ENCODE data around the gene NCKAP5.

NCKAP5 gene

DNA sequence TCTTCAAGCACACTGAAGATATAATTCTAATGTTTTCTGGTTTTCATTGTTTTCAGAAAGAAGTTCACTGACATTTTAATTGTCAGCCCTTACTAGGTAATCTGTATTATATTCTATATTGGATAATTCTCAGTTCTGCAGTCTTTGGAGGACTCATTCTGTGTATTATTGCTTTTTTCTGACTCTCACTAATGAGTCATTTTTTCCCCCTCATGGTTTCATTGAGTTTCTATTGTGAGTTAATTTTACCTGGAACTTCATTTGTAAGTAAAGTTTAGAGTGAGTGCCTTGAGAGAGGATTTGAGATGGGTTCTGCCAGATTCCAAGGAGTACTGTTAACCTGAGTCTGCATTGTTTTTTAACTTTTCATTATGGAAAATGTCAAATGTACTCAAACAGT is 807.9 kb downstream of the NCKAP5 start:
- no peak overlapping the region for H2AFZ ChIP-seq (ENCODE audit: low read depth, low read length)
- ATAC-seq (ENCODE audit: insufficient read depth, low read depth) (no peak), DNase-seq (no peak)
- H3K4me2 ChIP-seq (ENCODE audit: insufficient read depth, low read length) = no peak overlapping the region
- TF ChIP-seq CTCF (IDR thresholded peaks at IDR 0.05; ENCODE audit: borderline replicate concordance, extremely low read depth, low read length, poor library complexity, severe bottlenecking) = no peak
- no peak overlapping the region for H3K27ac ChIP-seq (ENCODE audit: low read length)
- no peaks in the 10 kb centered on the region for H3K79me2 ChIP-seq (ENCODE audit: insufficient read depth, low read length)
- no peaks in the 10 kb centered on the region for H3K27me3 ChIP-seq (ENCODE audit: insufficient read depth, low read length, poor library complexity)
- no peaks in the 10 kb centered on the region for H3K9me3 ChIP-seq (ENCODE audit: insufficient read depth, low read length, severe bottlenecking)
- no peaks in the 10 kb centered on the region for H4K20me1 ChIP-seq (ENCODE audit: insufficient read depth, low read length)
- no peaks in the 10 kb centered on the region for H3K36me3 ChIP-seq (ENCODE audit: insufficient read depth, low read length)
- no peaks in the 10 kb centered on the region for H3K4me1 ChIP-seq (ENCODE audit: insufficient read depth, low read length)
- H3K9ac ChIP-seq (ENCODE audit: low read depth, low read length) = no peak overlapping the region
- no peak overlapping the region for H3K4me3 ChIP-seq (ENCODE audit: low read depth in 1 of 2, low read length in 2 of 2)

GRCh38 chr2:132758995-132759394 is 809.3 kb downstream of the NCKAP5 start:
- Histone ChIP-seq H3K9ac (ENCODE audit: low read depth, low read length) (no peak overlapping the region), H3K4me2 (ENCODE audit: insufficient read depth, low read length) (no peak overlapping the region), H3K9me3 (ENCODE audit: insufficient read depth, low read length, severe bottlenecking) (no peaks in the 10 kb centered on the region), H4K20me1 (ENCODE audit: insufficient read depth, low read length) (no peaks in the 10 kb centered on the region), H3K79me2 (ENCODE audit: insufficient read depth, low read length) (no peaks in the 10 kb centered on the region), H3K27ac (ENCODE audit: low read length) (no peak overlapping the region), H2AFZ (ENCODE audit: low read depth, low read length) (no peak overlapping the region), H3K36me3 (ENCODE audit: insufficient read depth, low read length) (no peaks in the 10 kb centered on the region), H3K4me1 (ENCODE audit: insufficient read depth, low read length) (no peaks in the 10 kb centered on the region), H3K27me3 (ENCODE audit: insufficient read depth, low read length, poor library complexity) (no peaks in the 10 kb centered on the region), H3K4me3 (ENCODE audit: low read depth in 1 of 2, low read length in 2 of 2) (no peak overlapping the region)
- no peak for ATAC-seq (ENCODE audit: insufficient read depth, low read depth)
- no peak for TF ChIP-seq EZH2 (IDR thresholded peaks at IDR 0.05; ENCODE audit: borderline replicate concordance, low read depth, low read length, severe bottlenecking)
- no peak for TF ChIP-seq CTCF (IDR thresholded peaks at IDR 0.05; ENCODE audit: borderline replicate concordance, extremely low read depth, low read length, poor library complexity, severe bottlenecking)
- DNase-seq = no peak

GRCh38 chr2:132757676-132758075 is 810.6 kb downstream of the NCKAP5 start:
- H4K20me1 ChIP-seq (ENCODE audit: insufficient read depth, low read length) = no peaks in the 10 kb centered on the region
- no peaks in the 10 kb centered on the region for H3K4me1 ChIP-seq (ENCODE audit: insufficient read depth, low read length)
- H3K27ac ChIP-seq (ENCODE audit: low read length) = no peak overlapping the region
- no peaks in the 10 kb centered on the region for H3K9me3 ChIP-seq (ENCODE audit: insufficient read depth, low read length, severe bottlenecking)
- H3K36me3 ChIP-seq (ENCODE audit: insufficient read depth, low read length) = no peaks in the 10 kb centered on the region
- H3K4me2 ChIP-seq (ENCODE audit: insufficient read depth, low read length) = no peak overlapping the region
- H3K9ac ChIP-seq (ENCODE audit: low read depth, low read length) = no peak overlapping the region
- no peaks in the 10 kb centered on the region for H3K79me2 ChIP-seq (ENCODE audit: insufficient read depth, low read length)
- TF ChIP-seq CTCF (IDR thresholded peaks at IDR 0.05; ENCODE audit: borderline replicate concordance, extremely low read depth, low read length, poor library complexity, severe bottlenecking) (no peak), EZH2 (IDR thresholded peaks at IDR 0.05; ENCODE audit: borderline replicate concordance, low read depth, low read length, severe bottlenecking) (no peak)
- H2AFZ ChIP-seq (ENCODE audit: low read depth, low read length) = no peak overlapping the region
- no peak for DNase-seq
- H3K27me3 ChIP-seq (ENCODE audit: insufficient read depth, low read length, poor library complexity) = no peaks in the 10 kb centered on the region
- no peak for ATAC-seq (ENCODE audit: insufficient read depth, low read depth)
- H3K4me3 ChIP-seq (ENCODE audit: low read depth in 1 of 2, low read length in 2 of 2) = no peak overlapping the region

- Histone ChIP-seq H3K4me3 (ENCODE audit: low read depth in 1 of 2, low read length in 2 of 2) (no peak overlapping the region), H3K4me2 (ENCODE audit: insufficient read depth, low read length) (no peak overlapping the region), H3K79me2 (ENCODE audit: insufficient read depth, low read length) (no peaks in the 10 kb centered on the region), H3K9ac (ENCODE audit: low read depth, low read length) (no peak overlapping the region), H3K4me1 (ENCODE audit: insufficient read depth, low read length) (no peaks in the 10 kb centered on the region), H3K27ac (ENCODE audit: low read length) (no peak overlapping the region), H3K36me3 (ENCODE audit: insufficient read depth, low read length) (no peaks in the 10 kb centered on the region), H4K20me1 (ENCODE audit: insufficient read depth, low read length) (no peaks in the 10 kb centered on the region), H3K9me3 (ENCODE audit: insufficient read depth, low read length, severe bottlenecking) (no peaks in the 10 kb centered on the region), H3K27me3 (ENCODE audit: insufficient read depth, low read length, poor library complexity) (no peaks in the 10 kb centered on the region), H2AFZ (ENCODE audit: low read depth, low read length) (no peak overlapping the region)
- ATAC-seq (ENCODE audit: insufficient read depth, low read depth) (no peak), DNase-seq (no peak)
- no peak for TF ChIP-seq EZH2 (IDR thresholded peaks at IDR 0.05; ENCODE audit: borderline replicate concordance, low read depth, low read length, severe bottlenecking)
- no peak for TF ChIP-seq CTCF (IDR thresholded peaks at IDR 0.05; ENCODE audit: borderline replicate concordance, extremely low read depth, low read length, poor library complexity, severe bottlenecking)
Observed at GRCh38 chr2:132757002-132757589, 811.2 kb downstream of the NCKAP5 start.

Data from DND-41 (cell line).